ENCODE measurements around the gene TRAPPC6A. TPM values are rescaled to one million over a fixed set of nuclear protein-coding genes. Genes with fewer than 3 reads are reported as not detected.

Gene TRAPPC6A
- total RNA-seq, 1 donor from 2014 or later: 28.7 TPM

DNA sequence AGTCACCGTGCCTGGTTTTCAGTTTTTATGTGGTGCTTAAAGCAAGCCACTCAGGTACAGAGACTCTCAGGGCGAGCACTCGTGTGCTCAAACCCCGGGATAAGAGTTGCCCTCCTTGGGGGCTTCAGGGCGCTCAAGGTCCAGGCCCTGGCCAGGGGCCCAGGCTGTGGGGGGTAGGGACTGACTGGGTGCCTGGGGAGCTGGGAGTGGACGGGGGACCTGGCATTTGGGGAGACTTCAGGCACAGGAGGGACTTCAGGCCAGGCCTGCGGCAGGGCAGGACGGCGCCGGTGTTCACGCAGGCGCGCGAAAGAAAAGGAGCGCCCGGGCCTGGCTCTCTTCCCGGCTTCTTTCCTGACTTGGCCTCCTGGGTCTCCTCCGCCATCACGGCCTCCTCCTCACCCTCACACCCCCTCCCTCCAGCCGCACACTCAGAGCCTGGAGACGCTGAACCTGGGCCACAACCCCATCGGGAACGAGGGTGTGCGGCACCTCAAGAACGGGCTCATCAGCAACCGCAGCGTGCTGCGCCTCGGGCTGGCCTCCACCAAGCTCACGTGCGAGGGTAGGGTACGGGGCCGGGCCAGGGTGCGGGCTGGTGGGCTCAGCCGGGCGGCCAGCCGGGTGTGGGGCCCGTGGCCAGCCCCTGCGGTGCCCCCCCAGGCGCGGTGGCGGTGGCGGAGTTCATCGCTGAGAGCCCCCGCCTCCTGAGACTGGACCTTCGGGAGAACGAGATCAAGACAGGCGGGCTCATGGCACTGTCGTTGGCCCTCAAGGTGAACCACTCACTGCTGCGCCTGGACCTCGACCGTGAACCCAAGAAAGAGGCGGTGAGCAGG, 33.4 kb downstream of the TRAPPC6A start:
- Histone ChIP-seq H3K27me3 (no peaks in the 10 kb centered on the region), H3K9me3 (no peaks in the 10 kb centered on the region), H3K4me1 (no peaks in the 10 kb centered on the region), H3K4me3 (no peak overlapping the region), H3K27ac (no peak overlapping the region), H3K36me3 (peaks cover 0 to 20% of the 10 kb centered on the region in 2 donors)
- intact Hi-C loops (cut with DNase I): no loop called here
- no peak for DNase-seq (ENCODE audit: extremely low spot score in 2 of 2)
- TF ChIP-seq POLR2A (IDR thresholded peaks at IDR 0.05): no peak
- TF ChIP-seq POLR2AphosphoS5 (IDR thresholded peaks at IDR 0.05; ENCODE audit: insufficient read depth in 1 of 2, low read depth in 1 of 2): no peak
- TF ChIP-seq, protein P1, sequence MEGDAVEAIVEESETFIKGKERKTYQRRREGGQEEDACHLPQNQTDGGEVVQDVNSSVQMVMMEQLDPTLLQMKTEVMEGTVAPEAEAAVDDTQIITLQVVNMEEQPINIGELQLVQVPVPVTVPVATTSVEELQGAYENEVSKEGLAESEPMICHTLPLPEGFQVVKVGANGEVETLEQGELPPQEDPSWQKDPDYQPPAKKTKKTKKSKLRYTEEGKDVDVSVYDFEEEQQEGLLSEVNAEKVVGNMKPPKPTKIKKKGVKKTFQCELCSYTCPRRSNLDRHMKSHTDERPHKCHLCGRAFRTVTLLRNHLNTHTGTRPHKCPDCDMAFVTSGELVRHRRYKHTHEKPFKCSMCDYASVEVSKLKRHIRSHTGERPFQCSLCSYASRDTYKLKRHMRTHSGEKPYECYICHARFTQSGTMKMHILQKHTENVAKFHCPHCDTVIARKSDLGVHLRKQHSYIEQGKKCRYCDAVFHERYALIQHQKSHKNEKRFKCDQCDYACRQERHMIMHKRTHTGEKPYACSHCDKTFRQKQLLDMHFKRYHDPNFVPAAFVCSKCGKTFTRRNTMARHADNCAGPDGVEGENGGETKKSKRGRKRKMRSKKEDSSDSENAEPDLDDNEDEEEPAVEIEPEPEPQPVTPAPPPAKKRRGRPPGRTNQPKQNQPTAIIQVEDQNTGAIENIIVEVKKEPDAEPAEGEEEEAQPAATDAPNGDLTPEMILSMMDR (IDR thresholded peaks at IDR 0.05): no peak

DNA sequence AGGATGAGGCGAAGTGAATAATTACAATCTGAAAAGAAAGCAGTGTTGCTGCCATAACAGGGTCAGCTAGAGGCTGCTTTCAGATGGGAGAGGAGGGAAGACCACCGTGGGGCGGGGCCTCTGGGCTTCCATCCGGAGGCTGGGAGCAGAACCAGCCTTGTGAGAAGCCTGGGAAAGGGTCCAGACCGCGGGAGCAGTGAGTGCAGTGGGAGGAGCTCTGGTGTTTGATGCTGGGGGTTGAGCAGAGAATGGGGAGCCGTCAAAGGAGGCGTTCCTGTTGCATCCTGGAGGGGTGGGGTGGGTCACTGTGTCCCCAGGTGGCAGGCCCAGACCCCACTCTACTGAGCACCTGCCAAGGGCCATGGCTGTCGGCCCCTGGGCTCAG, 35.3 kb downstream of the TRAPPC6A start:
- Histone ChIP-seq H3K27ac (no peak overlapping the region), H3K4me3 (no peak overlapping the region), H3K4me1 (no peaks in the 10 kb centered on the region), H3K36me3 (peaks cover 0 to 20% of the 10 kb centered on the region in 2 donors), H3K9me3 (no peaks in the 10 kb centered on the region), H3K27me3 (no peaks in the 10 kb centered on the region)
- intact Hi-C loops (cut with DNase I): no loop called here
- no peak for DNase-seq (ENCODE audit: extremely low spot score in 2 of 2)
- TF ChIP-seq POLR2AphosphoS5 (IDR thresholded peaks at IDR 0.05; ENCODE audit: insufficient read depth in 1 of 2, low read depth in 1 of 2) (no peak), POLR2A (IDR thresholded peaks at IDR 0.05) (no peak)
- TF ChIP-seq, protein P1 (IDR thresholded peaks at IDR 0.05): no peak

DNA sequence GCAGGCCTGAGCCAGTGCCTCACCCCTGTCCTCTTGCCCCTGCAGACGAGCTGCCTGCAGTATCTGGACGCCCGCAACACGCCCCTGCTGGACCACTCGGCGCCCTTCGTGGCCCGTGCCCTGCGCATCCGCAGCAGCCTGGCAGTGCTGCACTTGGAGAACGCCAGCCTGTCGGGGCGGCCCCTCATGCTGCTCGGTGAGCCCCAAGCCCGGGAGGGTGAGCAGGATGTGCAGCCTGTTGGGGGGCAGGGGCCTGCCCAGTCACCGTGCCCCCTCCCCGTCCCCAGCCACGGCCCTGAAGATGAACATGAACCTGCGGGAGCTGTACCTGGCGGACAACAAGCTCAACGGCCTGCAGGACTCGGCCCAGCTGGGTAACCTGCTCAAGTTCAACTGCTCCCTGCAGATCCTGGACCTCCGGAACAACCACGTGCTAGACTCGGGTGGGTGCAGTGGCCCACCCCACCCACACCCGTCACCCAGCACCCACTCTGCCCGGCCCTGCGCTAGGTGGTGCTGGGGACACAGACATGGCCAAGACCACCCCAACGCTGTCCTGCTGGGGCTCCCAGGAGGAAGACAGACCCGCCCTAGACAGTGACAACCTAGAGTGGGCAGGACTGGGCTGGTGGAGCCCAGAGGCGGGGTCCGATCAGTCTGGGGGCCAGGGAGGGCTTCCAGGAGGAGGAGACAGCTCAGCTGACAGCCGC, 35.9 kb downstream of the TRAPPC6A start:
- H3K27me3 ChIP-seq: no peaks in the 10 kb centered on the region
- no peak for DNase-seq (ENCODE audit: extremely low spot score in 2 of 2)
- intact Hi-C loops (cut with DNase I): no loop called here
- TF ChIP-seq, protein P1 (IDR thresholded peaks at IDR 0.05): no peak
- TF ChIP-seq POLR2AphosphoS5 (IDR thresholded peaks at IDR 0.05; ENCODE audit: insufficient read depth in 1 of 2, low read depth in 1 of 2): no peak
- no peak for TF ChIP-seq POLR2A (IDR thresholded peaks at IDR 0.05)
- H3K4me1 ChIP-seq: no peaks in the 10 kb centered on the region
- H3K36me3 ChIP-seq: peaks cover 0 to 20% of the 10 kb centered on the region in 2 donors
- H3K9me3 ChIP-seq: no peaks in the 10 kb centered on the region
- no peak overlapping the region for H3K27ac ChIP-seq
- H3K4me3 ChIP-seq: no peak overlapping the region

DNA sequence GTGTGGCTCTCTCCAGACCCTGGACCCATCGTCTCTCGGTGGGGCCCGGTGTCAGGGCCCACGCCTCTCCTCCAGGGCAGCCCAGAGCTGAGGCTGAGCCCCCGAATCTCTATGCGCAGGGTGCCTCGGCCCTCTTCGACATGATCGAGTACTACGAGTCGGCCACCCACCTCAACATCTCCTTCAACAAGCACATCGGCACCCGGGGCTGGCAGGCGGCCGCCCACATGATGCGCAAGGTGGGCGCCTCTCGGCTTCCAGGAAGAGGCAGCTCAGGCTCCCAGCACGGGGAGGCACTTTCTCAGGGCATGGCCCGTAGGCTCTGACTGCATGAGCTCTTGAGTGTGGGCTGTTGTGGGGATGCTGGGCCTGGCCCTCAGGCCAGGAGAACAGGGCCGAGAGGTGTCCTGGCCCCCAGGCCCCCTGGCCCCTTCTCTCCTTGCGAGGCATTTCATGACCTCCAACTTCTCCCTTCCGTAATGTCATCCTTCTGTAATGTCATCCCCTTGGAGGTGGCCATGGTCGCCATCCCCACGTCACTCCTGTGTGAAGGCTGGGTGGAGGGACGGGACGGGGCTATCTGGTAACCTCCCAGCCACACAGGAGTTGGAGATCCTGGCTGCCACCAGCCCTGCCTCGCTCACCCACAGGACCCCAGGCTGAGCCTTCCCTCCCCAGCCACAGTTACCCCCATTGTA, 36.7 kb downstream of the TRAPPC6A start:
- no peak for DNase-seq (ENCODE audit: extremely low spot score in 2 of 2)
- no peak overlapping the region for H3K27ac ChIP-seq
- intact Hi-C loops (cut with DNase I): no loop called here
- peaks cover 0 to 20% of the 10 kb centered on the region in 2 donors for H3K36me3 ChIP-seq
- no peaks in the 10 kb centered on the region for H3K4me1 ChIP-seq
- H3K4me3 ChIP-seq: no peak overlapping the region
- no peak for TF ChIP-seq POLR2A (IDR thresholded peaks at IDR 0.05)
- TF ChIP-seq, protein P1 (IDR thresholded peaks at IDR 0.05): no peak
- no peak for TF ChIP-seq POLR2AphosphoS5 (IDR thresholded peaks at IDR 0.05; ENCODE audit: insufficient read depth in 1 of 2, low read depth in 1 of 2)
- no peaks in the 10 kb centered on the region for H3K9me3 ChIP-seq
- no peaks in the 10 kb centered on the region for H3K27me3 ChIP-seq

Data from vagina (tissue), 2 donors.